Measurements from ENCODE around the gene SPATA31D4.

GRCh38 chr9:81902626-81903025 is 25.6 kb upstream of the SPATA31D4 start:
- TF ChIP-seq CTCF (IDR thresholded peaks at IDR 0.05; ENCODE audit: low read length) (no peak), EZH2phosphoT487 (IDR thresholded peaks at IDR 0.05; ENCODE audit: low read length) (no peak)
